ENCODE data around the gene VPS45.
"Not testable (repeated sequence)": the region's sequence is repeated elsewhere in the genome, so short reads cannot be mapped to it uniquely, and the experiment has no call there.

The VPS45 gene

GRCh38 chr1:150067184-150068108, at the start of gene VPS45:
Gene VPS45 (plus strand): TSS chr1:150067776. CDS start chr1:150067858, 82 bp downstream.
- peak; percentile 90 for DNase-seq

GRCh38 chr1:150018165-150018564, 49.4 kb upstream of the VPS45 start:
- DNase-seq: no peak

- no peak for DNase-seq
These were observed 46.9 kb upstream of the VPS45 start for GRCh38 chr1:150020711-150021110.

GRCh38 chr1:150021191-150021694, 46.3 kb upstream of the VPS45 start:
- no peak for DNase-seq

- peak; percentile 57 for DNase-seq
These were observed 45.2 kb upstream of the VPS45 start for GRCh38 chr1:150022357-150022756.

- no peak for DNase-seq
These were observed 43.4 kb upstream of the VPS45 start for GRCh38 chr1:150024156-150024555.

- no peak for DNase-seq
These were observed 39.3 kb upstream of the VPS45 start for GRCh38 chr1:150028322-150028721.

GRCh38 chr1:150034336-150034735, 33.2 kb upstream of the VPS45 start:
- DNase-seq: no peak

- DNase-seq: no peak
These were observed 17.6 kb upstream of the VPS45 start for GRCh38 chr1:150049926-150050325.

GRCh38 chr1:150051089-150051373, 16.5 kb upstream of the VPS45 start:
- DNase-seq: no peak

- not testable (repeated sequence) for DNase-seq
These were observed 15.6 kb upstream of the VPS45 start for GRCh38 chr1:150051905-150052412.

GRCh38 chr1:150053926-150054325, 13.7 kb upstream of the VPS45 start:
- DNase-seq: no peak

GRCh38 chr1:150055507-150055906, 12.1 kb upstream of the VPS45 start:
- DNase-seq: not testable (repeated sequence)

- no peak for DNase-seq
These were observed 11.2 kb upstream of the VPS45 start for GRCh38 chr1:150056407-150056806.

GRCh38 chr1:150060260-150060659, 7.3 kb upstream of the VPS45 start:
- no peak for DNase-seq

GRCh38 chr1:150061632-150062101, 5.9 kb upstream of the VPS45 start:
- no peak for DNase-seq

- no peak for DNase-seq
These were observed 5.5 kb upstream of the VPS45 start for GRCh38 chr1:150062113-150062512.

GRCh38 chr1:150065184-150065871, 2.2 kb upstream of the VPS45 start:
- DNase-seq: no peak

GRCh38 chr1:150066328-150066727, 1.2 kb upstream of the VPS45 start:
- DNase-seq: no peak

GRCh38 chr1:150066838-150067183, 765 bp upstream of the VPS45 start:
- DNase-seq: no peak

GRCh38 chr1:150068109-150068435, 496 bp downstream of the VPS45 start:
- no peak for DNase-seq

GRCh38 chr1:150069923-150070322, 2.3 kb downstream of the VPS45 start:
- no peak for DNase-seq

GRCh38 chr1:150072959-150073358, 5.4 kb downstream of the VPS45 start:
- DNase-seq: no peak

- DNase-seq: no peak
These were observed 5.9 kb downstream of the VPS45 start for GRCh38 chr1:150073516-150073915.
